ENCODE results near the gene ZRANB2. TPM values are rescaled to one million over a fixed set of nuclear protein-coding genes. Genes with fewer than 3 reads are reported as not detected.

Gene ZRANB2
- total and polyA plus RNA-seq, 10 of the 15 experiments (the other 5 are each of a cell fraction or from before 2014, with no cell fraction given): 68.4 to 189 (median 138) TPM

- Histone ChIP-seq H3K4me2 (ENCODE audit: control insufficient read depth, insufficient read depth) (no peak overlapping the region), H3K27me3 (replicated peaks in 1 of 2; ENCODE audit: control insufficient read depth in 2 of 2, insufficient read depth in 2 of 2, low read length in 1 of 2) (no peaks in the 10 kb centered on the region), H4K20me1 (ENCODE audit: control insufficient read depth, insufficient read depth) (no peaks in the 10 kb centered on the region), H3K36me3 (ENCODE audit: control insufficient read depth in 2 of 2, insufficient read depth in 2 of 2, low read length in 1 of 2) (no peaks in the 10 kb centered on the region), H3K4me1 (ENCODE audit: control insufficient read depth, insufficient read depth, low read length) (no peaks in the 10 kb centered on the region), H3K27ac (ENCODE audit: control insufficient read depth, insufficient read depth) (no peak overlapping the region), H3K9ac (ENCODE audit: control insufficient read depth, insufficient read depth, low read length) (no peak overlapping the region), H3K79me2 (ENCODE audit: control insufficient read depth, insufficient read depth, low read length) (no peaks in the 10 kb centered on the region), H2AFZ (ENCODE audit: control insufficient read depth, low read depth, low read length) (no peak overlapping the region), H3K4me3 (no peak overlapping the region), H3K9me3 (replicated peaks; ENCODE audit: control insufficient read depth, insufficient read depth, low read length) (no peaks in the 10 kb centered on the region)
- CTCF ChIA-PET: interaction anchor here (1.2 kb wide), 1 partner anchor 11 kb away, joined by 3 read pairs; no protein-coding TSS in a partner anchor
- no TSS peak for BruUV-seq (replicated peaks)
- ATAC-seq (no peak), DNase-seq (ENCODE audit: low read depth, low spot score) (no peak), FAIRE-seq (no peak)
- no peak for TF ChIP-seq JUNB (IDR thresholded peaks at IDR 0.05)
- no peak for TF ChIP-seq KDM1A (IDR thresholded peaks at IDR 0.05; ENCODE audit: borderline replicate concordance)
- TF ChIP-seq ZSCAN29 (IDR thresholded peaks at IDR 0.05): no peak
- no peak for TF ChIP-seq SUPT20H (IDR thresholded peaks at IDR 0.05; ENCODE audit: borderline replicate concordance, control insufficient read depth, low read depth, low read length)
- no peak for TF ChIP-seq ZNF384 (IDR thresholded peaks at IDR 0.05; ENCODE audit: borderline replicate concordance, low read depth, low read length)
- TF ChIP-seq BCLAF1 (IDR thresholded peaks at IDR 0.05): no peak
- POLR2A ChIA-PET: no interaction called here
- SMC1A ChIA-PET (ENCODE audit: uncharacterized antibody, unreplicated experiment): no interaction called here
- RAD21 ChIA-PET (ENCODE audit: unreplicated experiment): no interaction called here
- intact Hi-C loops (cut with micrococcal nuclease; ENCODE audit: unreplicated experiment): loop anchor here (5.0 kb wide), 2 partner anchors 433 to 948 kb away; no protein-coding TSS in a partner anchor
- WGBS (ENCODE audit: insufficient coverage, insufficient replicate concordance, low lambda C conversion rate, missing lambda C conversion rate): 70% methylated on average over 6 of the region's 6 CpGs
- in situ Hi-C loops (cut with MboI): loop anchor here (25.0 kb wide), 1 partner anchor 948 kb away; no protein-coding TSS in a partner anchor
These were observed 8.9 kb upstream of the ZRANB2 start for GRCh38 chr1:71089536-71090270.

Data from GM12878 (cell line).